D721Med (cell line): Measurements from ENCODE around the gene GPN2.

Source experiments
- DNase-seq: peaks from one replicate; pipeline ENCODE4 v3.0.0; 2011; ENCODE audit warnings: low spot score; ENCODE audit not compliant: insufficient read length
- FAIRE-seq: peaks from 2 replicates; lab custom pipeline; 2011; peaks lifted over from hg19 to GRCh38; lab: Jason Lieb, UNC
- CTCF ChIP-seq: IDR thresholded peaks from 2 replicates; pipeline ENCODE4 v1.5.1; 2012; ENCODE audit warnings: mild to moderate bottlenecking, control low read depth; ENCODE audit not compliant: insufficient read depth; ENCODE audit errors: missing control alignments

Gene GPN2

GRCh38 chr1:26856604-26857469 lies 33.2 kb downstream of the GPN2 start:
- no peak for DNase-seq
- no peak for FAIRE-seq
- no peak for TF ChIP-seq CTCF

- no peak for TF ChIP-seq CTCF
Measured at GRCh38 chr1:26856181-26856580, 33.9 kb downstream of the GPN2 start.

GRCh38 chr1:26855636-26856035 lies 34.4 kb downstream of the GPN2 start:
- no peak for TF ChIP-seq CTCF
- DNase-seq, result no peak
- no peak for FAIRE-seq

More at GRCh38 chr1:26856181-26856580, 33.9 kb downstream of the GPN2 start:
- no peak for FAIRE-seq
- DNase-seq, result no peak

- TF ChIP-seq CTCF, result no peak
- FAIRE-seq (no peak), DNase-seq (no peak)
Measured at GRCh38 chr1:26854906-26855305, 35.2 kb downstream of the GPN2 start.

- FAIRE-seq (no peak), DNase-seq (no peak)
- TF ChIP-seq CTCF, result no peak
Measured at GRCh38 chr1:26853600-26853999, 36.5 kb downstream of the GPN2 start.

- FAIRE-seq, result no peak
- TF ChIP-seq CTCF, result peak; percentile 80
- peak; percentile 83 for DNase-seq
Measured at GRCh38 chr1:26853156-26853555, 36.9 kb downstream of the GPN2 start.

- DNase-seq (no peak), FAIRE-seq (no peak)
- no peak for TF ChIP-seq CTCF
Measured at GRCh38 chr1:26852701-26853100, 37.4 kb downstream of the GPN2 start.
